Kidney epithelial cell (primary cell): Measurements from ENCODE around the gene OPCML. TPM values are rescaled to one million over a fixed set of nuclear protein-coding genes. Genes with fewer than 3 reads are reported as not detected.

Source experiments
- DNase-seq: peaks from one replicate; pipeline ENCODE4 v3.0.0-alpha.2; 2010; ENCODE audit warnings: low read depth
- H3K27me3 ChIP-seq: 2 replicates; pipeline ENCODE4 v1.6.0; 2011; ENCODE audit warnings: low read length; ENCODE audit not compliant: control insufficient read depth, insufficient read depth
- H3K36me3 ChIP-seq: 2 replicates; pipeline ENCODE4 v1.5.1; 2011; ENCODE audit warnings: low read length; ENCODE audit not compliant: control insufficient read depth, insufficient read depth
- H3K4me3 ChIP-seq: 2 replicates; pipeline ENCODE4 v1.5.1; 2011; ENCODE audit warnings: low read depth, mild to moderate bottlenecking, control low read depth, low read length
- CTCF ChIP-seq: IDR thresholded peaks from 2 replicates; pipeline ENCODE4 v1.5.1; 2011; ENCODE audit warnings: mild to moderate bottlenecking, moderate library complexity, low read length, control low read depth, inconsistent platforms; ENCODE audit not compliant: insufficient read depth, poor library complexity, severe bottlenecking
- total RNA-seq: library from RNA; depleted of rRNA; stranded (reverse); fragments of >200 nt; gene quantifications from 2 replicates; pipeline ENCODE4 v1.2.3, GENCODE V29; 2015

OPCML gene
- total RNA-seq, 1 donor from 2014 or later = under 0.01 TPM

- Histone ChIP-seq H3K4me3 (no peak overlapping the region), H3K36me3 (no peaks in the 10 kb centered on the region), H3K27me3 (no peaks in the 10 kb centered on the region)
- no peak for DNase-seq
- TF ChIP-seq CTCF = no peak
Measured at GRCh38 chr11:133362916-133363315, 169.4 kb downstream of the OPCML start.

DNA sequence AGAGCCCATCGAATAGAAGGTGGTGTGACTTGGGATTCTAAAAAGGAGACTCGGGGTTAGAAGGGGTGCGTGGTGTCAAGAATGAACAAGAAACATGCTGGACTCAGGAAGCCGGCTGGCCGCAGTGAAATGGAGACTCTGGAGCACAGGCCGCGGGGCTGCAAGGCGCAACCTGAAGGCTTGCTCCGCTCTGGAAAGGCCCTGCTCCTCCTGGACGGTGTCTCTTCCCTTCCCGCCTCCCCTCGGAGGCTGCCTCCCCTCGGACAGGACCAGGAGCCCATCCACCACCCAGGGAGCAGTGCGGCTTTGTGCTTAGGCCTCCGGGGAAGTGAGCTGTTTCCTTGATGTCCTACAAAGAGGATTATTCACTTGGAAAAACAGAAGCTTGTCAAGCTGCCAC, 170.1 kb downstream of the OPCML start:
- no peaks in the 10 kb centered on the region for H3K27me3 ChIP-seq
- H3K4me3 ChIP-seq = no peak overlapping the region
- no peak for TF ChIP-seq CTCF
- no peak for DNase-seq
- no peaks in the 10 kb centered on the region for H3K36me3 ChIP-seq

- TF ChIP-seq CTCF = no peak
- no peak for DNase-seq
- Histone ChIP-seq H3K27me3 (no peaks in the 10 kb centered on the region), H3K4me3 (no peak overlapping the region), H3K36me3 (no peaks in the 10 kb centered on the region)
Measured at GRCh38 chr11:133361689-133361994, 170.7 kb downstream of the OPCML start.

DNA sequence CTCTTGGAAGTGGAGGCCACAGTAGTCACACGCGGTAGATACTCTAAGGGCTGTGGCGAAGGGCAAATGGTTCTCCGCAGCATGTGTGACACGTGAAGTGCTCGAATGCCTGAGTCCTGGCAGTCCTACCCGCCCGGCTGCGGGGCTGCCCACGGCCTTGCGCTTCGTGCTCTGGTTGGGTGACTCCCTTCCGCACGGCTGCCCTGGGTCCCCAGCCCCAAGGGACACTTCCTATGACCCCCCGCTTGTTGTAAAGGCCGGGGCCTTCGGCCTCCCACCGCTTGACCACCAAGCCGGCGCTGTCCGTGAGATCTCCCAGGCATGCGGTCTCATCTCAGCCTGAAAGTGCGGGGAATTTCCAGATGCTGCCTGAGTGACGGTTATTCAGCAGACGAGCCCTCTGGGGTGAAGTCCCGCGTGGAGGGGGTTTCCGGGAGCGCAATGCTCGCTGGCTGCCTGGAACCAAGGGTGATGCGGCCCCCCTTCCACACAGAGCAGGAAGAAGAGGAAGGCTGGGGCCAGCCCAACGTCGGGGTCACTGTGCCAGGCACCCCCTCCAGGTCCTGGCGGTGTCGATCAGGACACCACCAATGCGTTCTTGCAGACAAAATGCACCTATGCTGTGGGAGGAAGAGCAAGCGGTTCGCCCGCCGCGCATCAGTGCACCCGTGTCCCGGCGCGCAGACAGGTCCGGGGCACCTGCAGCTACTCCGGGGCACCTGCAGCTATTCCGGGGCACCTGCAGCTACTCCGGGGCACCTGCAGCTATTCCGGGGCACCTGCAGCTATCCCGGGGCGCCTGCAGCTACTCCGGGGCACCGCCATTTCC, 171.2 kb downstream of the OPCML start:
- H3K27me3 ChIP-seq = no peaks in the 10 kb centered on the region
- no peak for TF ChIP-seq CTCF
- H3K4me3 ChIP-seq = no peak overlapping the region
- no peaks in the 10 kb centered on the region for H3K36me3 ChIP-seq
- DNase-seq = no peak

- no peak for DNase-seq
- no peaks in the 10 kb centered on the region for H3K36me3 ChIP-seq
- TF ChIP-seq CTCF = no peak
- H3K4me3 ChIP-seq = no peak overlapping the region
- no peaks in the 10 kb centered on the region for H3K27me3 ChIP-seq
Measured at GRCh38 chr11:133355095-133355494, 177.2 kb downstream of the OPCML start.

DNA sequence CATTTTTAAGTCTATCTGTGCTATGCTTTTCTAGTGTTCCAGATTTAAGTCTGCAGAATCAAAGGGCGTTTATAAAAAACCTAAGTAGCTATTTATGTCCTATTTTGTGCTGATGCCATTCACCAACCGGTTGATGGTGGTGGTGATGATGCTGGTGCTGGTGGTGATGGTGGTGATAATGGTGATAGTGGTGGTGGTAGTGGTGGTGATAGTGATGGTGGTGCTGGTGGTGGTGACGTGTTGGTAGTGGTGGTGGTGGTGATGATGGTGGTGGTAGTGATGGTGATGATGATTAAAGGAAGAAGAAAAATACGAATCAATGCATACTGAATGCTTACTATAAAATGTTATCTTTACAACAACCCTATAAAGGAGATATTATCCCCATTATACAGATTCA, 178.2 kb downstream of the OPCML start:
- Histone ChIP-seq H3K27me3 (no peaks in the 10 kb centered on the region), H3K36me3 (no peaks in the 10 kb centered on the region), H3K4me3 (no peak overlapping the region)
- DNase-seq = no peak
- no peak for TF ChIP-seq CTCF
